CD4-positive, alpha-beta memory T cell (primary cell): ENCODE results near the gene CTTNBP2NL. TPM values are rescaled to one million over a fixed set of nuclear protein-coding genes. Genes with fewer than 3 reads are reported as not detected.

ENCODE experiments used
- CTCF ChIA-PET: fragments of 350-600 bp; sonication (Branson Sonifier 250); formaldehyde crosslinking; loops from one replicate; lab custom pipeline; 2021; ENCODE audit warnings: inconsistent platforms; ENCODE audit not compliant: partially characterized antibody; lab: Charles Lee
- POLR2A ChIA-PET: fragments of 350-600 bp; sonication (Branson Sonifier 250); formaldehyde crosslinking; loops from one replicate; lab custom pipeline; 2021; ENCODE audit not compliant: partially characterized antibody; lab: Charles Lee
- DNase-seq, 5 donors: peaks; one replicate each; pipeline versions ENCODE4 v3.0.0 to v3.0.0-alpha.2; 2020 to 2022; ENCODE audit warnings: mixed read lengths in 1 of 5
- H3K27ac ChIP-seq: one replicate; pipeline ENCODE4 v1.7.0; 2013; ENCODE audit warnings: low read depth, low read length
- H3K27me3 ChIP-seq: 2 replicates; pipeline ENCODE4 v1.7.0; 2013; ENCODE audit warnings: mild to moderate bottlenecking, low read length, moderate library complexity; ENCODE audit not compliant: insufficient read depth
- H3K36me3 ChIP-seq: 2 replicates; pipeline ENCODE4 v1.7.0; 2013; ENCODE audit warnings: mild to moderate bottlenecking, low read length, moderate library complexity; ENCODE audit not compliant: insufficient read depth
- H3K4me1 ChIP-seq: 2 replicates; pipeline ENCODE4 v1.7.0; 2013; ENCODE audit warnings: mild to moderate bottlenecking, low read length, moderate library complexity; ENCODE audit not compliant: insufficient read depth
- H3K4me3 ChIP-seq, 2 donors: one replicate each; pipeline ENCODE4 v1.7.0; 2013; ENCODE audit warnings: low read length in 2 of 2, mild to moderate bottlenecking in 1 of 2
- H3K9me3 ChIP-seq, 2 donors: one replicate each; pipeline ENCODE4 v1.7.0; 2013; ENCODE audit warnings: low read length in 2 of 2, control low read depth in 1 of 2; ENCODE audit not compliant: control insufficient read depth in 1 of 2
- H3K27ac Mint-ChIP-seq, 7 donors: one replicate each; pipeline ENCODE4 v1.8.0; 2020 to 2021; ENCODE audit warnings: mixed read lengths in 7 of 7, mild to moderate bottlenecking in 6 of 7, inconsistent platforms in 3 of 7, moderate library complexity in 3 of 7
- H3K27me3 Mint-ChIP-seq, 2 donors: one replicate each; pipeline ENCODE4 v1.8.0; 2020 to 2021; ENCODE audit warnings: mixed read lengths in 2 of 2
- H3K36me3 Mint-ChIP-seq, 2 donors: one replicate each; pipeline ENCODE4 v1.8.0; 2020 to 2021; ENCODE audit warnings: mixed read lengths in 2 of 2, inconsistent platforms in 1 of 2, mild to moderate bottlenecking in 1 of 2
- H3K4me1 Mint-ChIP-seq, 4 donors: one replicate each; pipeline ENCODE4 v1.8.0; 2020 to 2021; ENCODE audit warnings: mixed read lengths in 4 of 4, mild to moderate bottlenecking in 1 of 4
- H3K4me3 Mint-ChIP-seq, 8 donors: one replicate each; pipeline ENCODE4 v1.8.0; 2020 to 2021; ENCODE audit warnings: mixed read lengths in 8 of 8, mild to moderate bottlenecking in 7 of 8, moderate library complexity in 6 of 8, inconsistent platforms in 3 of 8
- H3K9me3 Mint-ChIP-seq, 8 donors: one replicate each; pipeline ENCODE4 v1.8.0; 2020 to 2021; ENCODE audit warnings: mixed read lengths in 8 of 8, mild to moderate bottlenecking in 5 of 8, inconsistent platforms in 3 of 8, moderate library complexity in 1 of 8
- intact Hi-C: fragments of 100-400 bp; cut with micrococcal nuclease; formaldehyde crosslinking; loops from one replicate; pipeline ENCODE4 v1.15.1; 2023
- polyA plus RNA-seq, 2 donors: library from polyadenylated mRNA; unstranded; fragments of 300-500 nt; fragmentation: Illumina TruSeq; gene quantifications; one replicate each; pipeline ENCODE4 v1.2.3, GENCODE V29; 2021
- total RNA-seq, 2 experiments: library from RNA; stranded (reverse); gene quantifications; one replicate each; pipeline ENCODE4 v1.2.3, GENCODE V29; 2021

Gene CTTNBP2NL
- total and polyA plus RNA-seq, 4 experiments from 2014 or later, result 0.24 to 0.84 (median 0.47) TPM; not detected in 1

GRCh38 chr1:112488141-112488540 lies 92.1 kb downstream of the CTTNBP2NL start:
- CTCF ChIA-PET, result interaction anchor here (0.7 kb wide), 1 partner anchor 223 kb away, joined by 5 read pairs; no protein-coding TSS in a partner anchor
- no peaks in the 10 kb centered on the region for H3K9me3 Mint-ChIP-seq

GRCh38 chr1:112492076-112492475 lies 96.1 kb downstream of the CTTNBP2NL start:
- H3K27me3 Mint-ChIP-seq, result peaks cover 17 to 21% of the 10 kb centered on the region in 2 donors
- DNase-seq, result no peak
- no peaks in the 10 kb centered on the region for H3K36me3 Mint-ChIP-seq
- intact Hi-C loops, result no loop called here
- POLR2A ChIA-PET, result interaction anchor here (0.5 kb wide), 1 partner anchor 1322 kb away, joined by 3 read pairs; no protein-coding TSS in a partner anchor
- Histone ChIP-seq H3K27me3 (no peaks in the 10 kb centered on the region), H3K27ac (no peak overlapping the region), H3K36me3 (no peaks in the 10 kb centered on the region), H3K4me1 (no peaks in the 10 kb centered on the region), H3K4me3 (no peak overlapping the region), H3K9me3 (no peaks in the 10 kb centered on the region)
- CTCF ChIA-PET, result interaction anchor here (0.6 to 1.7 kb wide), 5 partner anchors 10 to 29 kb away, joined by 3 to 6 read pairs (median 4); no protein-coding TSS in a partner anchor
- H3K4me3 Mint-ChIP-seq, result no peak overlapping the region
- H3K4me1 Mint-ChIP-seq, result no peaks in the 10 kb centered on the region
- no peaks in the 10 kb centered on the region for H3K9me3 Mint-ChIP-seq
- no peak overlapping the region for H3K27ac Mint-ChIP-seq

More at GRCh38 chr1:112488141-112488540, 92.1 kb downstream of the CTTNBP2NL start:
- Histone ChIP-seq H3K27me3 (no peaks in the 10 kb centered on the region), H3K27ac (no peak overlapping the region), H3K4me3 (no peak overlapping the region), H3K4me1 (no peaks in the 10 kb centered on the region), H3K9me3 (no peaks in the 10 kb centered on the region), H3K36me3 (no peaks in the 10 kb centered on the region)
- no peak overlapping the region for H3K27ac Mint-ChIP-seq
- H3K36me3 Mint-ChIP-seq, result no peaks in the 10 kb centered on the region
- POLR2A ChIA-PET, result no interaction called here
- H3K27me3 Mint-ChIP-seq, result peaks cover 14% of the 10 kb centered on the region in 2 donors
- intact Hi-C loops, result no loop called here
- no peak overlapping the region for H3K4me3 Mint-ChIP-seq
- DNase-seq, result no peak
- H3K4me1 Mint-ChIP-seq, result no peaks in the 10 kb centered on the region

- peak overlapping the region in 1 of 8 donors; percentile 33 for H3K4me3 Mint-ChIP-seq
These were observed 97.3 kb downstream of the CTTNBP2NL start for GRCh38 chr1:112493351-112493750.

GRCh38 chr1:112496290-112496689 lies 100.3 kb downstream of the CTTNBP2NL start:
- no peak overlapping the region for H3K27ac ChIP-seq
- no peak overlapping the region for H3K4me3 ChIP-seq
- H3K27me3 ChIP-seq, result peaks cover 11% of the 10 kb centered on the region
- peaks cover 28 to 36% of the 10 kb centered on the region in 2 donors for H3K27me3 Mint-ChIP-seq
- no peaks in the 10 kb centered on the region for H3K36me3 Mint-ChIP-seq
- no peaks in the 10 kb centered on the region for H3K4me1 ChIP-seq
- no peak for DNase-seq
- no peak overlapping the region for H3K4me3 Mint-ChIP-seq
- no peaks in the 10 kb centered on the region for H3K9me3 ChIP-seq
- no peaks in the 10 kb centered on the region for H3K9me3 Mint-ChIP-seq
- POLR2A ChIA-PET, result no interaction called here
- CTCF ChIA-PET, result interaction anchor here (1.4 kb wide), 1 partner anchor 212 kb away, joined by 3 read pairs; no protein-coding TSS in a partner anchor
- H3K36me3 ChIP-seq, result no peaks in the 10 kb centered on the region
- H3K27ac Mint-ChIP-seq, result no peak overlapping the region
- H3K4me1 Mint-ChIP-seq, result no peaks in the 10 kb centered on the region
- intact Hi-C loops, result no loop called here

More at GRCh38 chr1:112493351-112493750, 97.3 kb downstream of the CTTNBP2NL start:
- Mint-ChIP-seq H3K27me3 (peaks cover 21 to 28% of the 10 kb centered on the region in 2 donors), H3K4me1 (no peaks in the 10 kb centered on the region), H3K36me3 (no peaks in the 10 kb centered on the region), H3K9me3 (no peaks in the 10 kb centered on the region), H3K27ac (no peak overlapping the region)
- ChIA-PET CTCF (interaction anchor here (1.1 kb wide), 2 partner anchors 8 to 16 kb away, joined by 3 to 4 read pairs; no protein-coding TSS in a partner anchor), POLR2A (no interaction called here)
- Histone ChIP-seq H3K27ac (no peak overlapping the region), H3K4me3 (no peak overlapping the region), H3K4me1 (no peaks in the 10 kb centered on the region), H3K36me3 (no peaks in the 10 kb centered on the region), H3K9me3 (no peaks in the 10 kb centered on the region), H3K27me3 (no peaks in the 10 kb centered on the region)
- DNase-seq, result no peak
- intact Hi-C loops, result no loop called here

- Mint-ChIP-seq H3K4me1 (peaks cover 2 to 13% (median 5%) of the 10 kb centered on the region in 4 donors), H3K27me3 (peaks cover 43 to 51% of the 10 kb centered on the region in 2 donors), H3K27ac (no peak overlapping the region), H3K36me3 (no peaks in the 10 kb centered on the region), H3K9me3 (no peaks in the 10 kb centered on the region), H3K4me3 (peak overlapping the region; percentile 62 to 84 (median 75))
- H3K27me3 ChIP-seq, result peaks cover 39% of the 10 kb centered on the region
- peaks cover 5% of the 10 kb centered on the region for H3K4me1 ChIP-seq
- ChIA-PET POLR2A (interaction anchor here (0.8 to 1.8 kb wide), 6 partner anchors 117 to 213 kb away, joined by 3 to 7 read pairs (median 6); partner anchors contain the start of genes MOV10, PPM1J and ST7L), CTCF (interaction anchor here (0.7 to 4.1 kb wide), 32 partner anchors 9 to 215 kb away, joined by 3 to 73 read pairs (median 4); partner anchors contain the start of genes MOV10, PPM1J and RHOC)
- peak in 4 of 5 donors; percentile 30 to 51 (median 38) for DNase-seq
- no peaks in the 10 kb centered on the region for H3K9me3 ChIP-seq
- no peaks in the 10 kb centered on the region for H3K36me3 ChIP-seq
- peak overlapping the region; percentile 24 to 36 for H3K4me3 ChIP-seq
- intact Hi-C loops, result loop anchor here (1.0 kb wide), 2 partner anchors 112 to 205 kb away; partner anchors contain the start of gene RHOC
- H3K27ac ChIP-seq, result no peak overlapping the region
These were observed 106.0 kb downstream of the CTTNBP2NL start for GRCh38 chr1:112501810-112502641.

GRCh38 chr1:112502826-112503225 lies 106.8 kb downstream of the CTTNBP2NL start:
- H3K4me1 ChIP-seq, result peaks cover 12% of the 10 kb centered on the region
- intact Hi-C loops, result loop anchor here (1.0 kb wide), 1 partner anchor 111 kb away; no protein-coding TSS in a partner anchor
- H3K27me3 ChIP-seq, result peaks cover 39% of the 10 kb centered on the region
- no peaks in the 10 kb centered on the region for H3K36me3 ChIP-seq
- no peak overlapping the region for H3K27ac ChIP-seq
- POLR2A ChIA-PET, result interaction anchor here (1.4 to 1.8 kb wide), 3 partner anchors 172 to 212 kb away, joined by 6 to 7 read pairs (median 6); partner anchors contain the start of genes MOV10 and PPM1J
- DNase-seq, result peak in 1 of 5 donors; percentile 3
- H3K27me3 Mint-ChIP-seq, result peaks cover 39 to 47% of the 10 kb centered on the region in 2 donors
- H3K4me1 Mint-ChIP-seq, result peaks cover 2 to 14% (median 8%) of the 10 kb centered on the region in 4 donors
- CTCF ChIA-PET, result interaction anchor here (0.9 to 4.1 kb wide), 13 partner anchors 10 to 213 kb away, joined by 3 to 73 read pairs (median 7); partner anchors contain the start of genes MOV10, PPM1J and RHOC
- no peaks in the 10 kb centered on the region for H3K9me3 Mint-ChIP-seq
- no peaks in the 10 kb centered on the region for H3K9me3 ChIP-seq
- no peak overlapping the region for H3K4me3 ChIP-seq
- H3K27ac Mint-ChIP-seq, result no peak overlapping the region
- no peaks in the 10 kb centered on the region for H3K36me3 Mint-ChIP-seq
- peak overlapping the region in 6 of 8 donors; percentile 1 to 80 (median 50) for H3K4me3 Mint-ChIP-seq
